ENCODE data around the gene BANK1. TPM values are rescaled to one million over a fixed set of nuclear protein-coding genes. Genes with fewer than 3 reads are reported as not detected.

The BANK1 gene
- polyA plus RNA-seq, 1 donor from 2014 or later: not detected

GRCh38 chr4:101981756-101982155 lies 191.2 kb downstream of the BANK1 start:
- H3K36me3 ChIP-seq (ENCODE audit: insufficient read depth, low read length): no peaks in the 10 kb centered on the region
- no peaks in the 10 kb centered on the region for H3K9me3 ChIP-seq (ENCODE audit: low read length)
- no peaks in the 10 kb centered on the region for H4K20me1 ChIP-seq (ENCODE audit: insufficient read depth)
- H3K79me2 ChIP-seq (replicated peaks; ENCODE audit: insufficient read depth, low read length): no peaks in the 10 kb centered on the region
- H3K27me3 ChIP-seq (ENCODE audit: insufficient read depth, low read depth, low read length): no peaks in the 10 kb centered on the region
- H3K9ac ChIP-seq (ENCODE audit: low read length): no peak overlapping the region
- no peaks in the 10 kb centered on the region for H3K9me2 ChIP-seq (ENCODE audit: insufficient read depth, low read length)
- H3F3A ChIP-seq (ENCODE audit: insufficient read depth, low read length, poor library complexity, severe bottlenecking): no peaks in the 10 kb centered on the region
- no peak for TF ChIP-seq SMC3 (conservative IDR thresholded peaks at IDR 0.05; ENCODE audit: poor library complexity)
- no peak for TF ChIP-seq EP300 (conservative IDR thresholded peaks at IDR 0.05; ENCODE audit: poor library complexity, severe bottlenecking)
- no peak for TF ChIP-seq RAD21 (conservative IDR thresholded peaks at IDR 0.05)
- no peak for TF ChIP-seq MXI1 (conservative IDR thresholded peaks at IDR 0.05; ENCODE audit: poor library complexity, severe bottlenecking)
- no peak for TF ChIP-seq EZH2 (IDR thresholded peaks at IDR 0.05; ENCODE audit: borderline replicate concordance, insufficient read depth, low read length, poor library complexity, severe bottlenecking)
- TF ChIP-seq POLR2AphosphoS5 (IDR thresholded peaks at IDR 0.05): no peak
- TF ChIP-seq REST (IDR thresholded peaks at IDR 0.05; ENCODE audit: borderline replicate concordance): no peak
- TF ChIP-seq, protein P1, sequence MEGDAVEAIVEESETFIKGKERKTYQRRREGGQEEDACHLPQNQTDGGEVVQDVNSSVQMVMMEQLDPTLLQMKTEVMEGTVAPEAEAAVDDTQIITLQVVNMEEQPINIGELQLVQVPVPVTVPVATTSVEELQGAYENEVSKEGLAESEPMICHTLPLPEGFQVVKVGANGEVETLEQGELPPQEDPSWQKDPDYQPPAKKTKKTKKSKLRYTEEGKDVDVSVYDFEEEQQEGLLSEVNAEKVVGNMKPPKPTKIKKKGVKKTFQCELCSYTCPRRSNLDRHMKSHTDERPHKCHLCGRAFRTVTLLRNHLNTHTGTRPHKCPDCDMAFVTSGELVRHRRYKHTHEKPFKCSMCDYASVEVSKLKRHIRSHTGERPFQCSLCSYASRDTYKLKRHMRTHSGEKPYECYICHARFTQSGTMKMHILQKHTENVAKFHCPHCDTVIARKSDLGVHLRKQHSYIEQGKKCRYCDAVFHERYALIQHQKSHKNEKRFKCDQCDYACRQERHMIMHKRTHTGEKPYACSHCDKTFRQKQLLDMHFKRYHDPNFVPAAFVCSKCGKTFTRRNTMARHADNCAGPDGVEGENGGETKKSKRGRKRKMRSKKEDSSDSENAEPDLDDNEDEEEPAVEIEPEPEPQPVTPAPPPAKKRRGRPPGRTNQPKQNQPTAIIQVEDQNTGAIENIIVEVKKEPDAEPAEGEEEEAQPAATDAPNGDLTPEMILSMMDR (IDR thresholded peaks at IDR 0.05; ENCODE audit: poor library complexity, severe bottlenecking): no peak
- no peak for TF ChIP-seq TAF1 (IDR thresholded peaks at IDR 0.05; ENCODE audit: low read depth)
- no peak overlapping the region for H3K27ac ChIP-seq (ENCODE audit: low read length)
- no peak overlapping the region for H3K4me3 ChIP-seq (ENCODE audit: low read length)
- no peak overlapping the region for H3K4me2 ChIP-seq (ENCODE audit: low read length)
- H2AFZ ChIP-seq (ENCODE audit: low read depth, low read length): no peak overlapping the region

GRCh38 chr4:101983835-101984234 lies 193.3 kb downstream of the BANK1 start:
- Histone ChIP-seq H4K20me1 (ENCODE audit: insufficient read depth) (no peaks in the 10 kb centered on the region), H3K9me2 (ENCODE audit: insufficient read depth, low read length) (no peaks in the 10 kb centered on the region), H3K9ac (ENCODE audit: low read length) (no peak overlapping the region), H3K4me3 (ENCODE audit: low read length) (no peak overlapping the region), H3K36me3 (ENCODE audit: insufficient read depth, low read length) (no peaks in the 10 kb centered on the region), H3K27me3 (ENCODE audit: insufficient read depth, low read depth, low read length) (no peaks in the 10 kb centered on the region), H2AFZ (ENCODE audit: low read depth, low read length) (no peak overlapping the region), H3K27ac (ENCODE audit: low read length) (no peak overlapping the region), H3K4me2 (ENCODE audit: low read length) (no peak overlapping the region), H3K79me2 (replicated peaks; ENCODE audit: insufficient read depth, low read length) (no peaks in the 10 kb centered on the region), H3F3A (ENCODE audit: insufficient read depth, low read length, poor library complexity, severe bottlenecking) (no peaks in the 10 kb centered on the region), H3K9me3 (ENCODE audit: low read length) (no peaks in the 10 kb centered on the region)
- TF ChIP-seq EZH2 (IDR thresholded peaks at IDR 0.05; ENCODE audit: borderline replicate concordance, insufficient read depth, low read length, poor library complexity, severe bottlenecking) (no peak), SMC3 (conservative IDR thresholded peaks at IDR 0.05; ENCODE audit: poor library complexity) (no peak), REST (IDR thresholded peaks at IDR 0.05; ENCODE audit: borderline replicate concordance) (no peak), EP300 (conservative IDR thresholded peaks at IDR 0.05; ENCODE audit: poor library complexity, severe bottlenecking) (no peak)
- TF ChIP-seq, protein P1 (IDR thresholded peaks at IDR 0.05; ENCODE audit: poor library complexity, severe bottlenecking): no peak
